ENCODE data around the gene ECE1. TPM values are rescaled to one million over a fixed set of nuclear protein-coding genes. Genes with fewer than 3 reads are reported as not detected.

ECE1 gene
- total and polyA plus RNA-seq, 2 of the 8 experiments (the other 6 are each of a cell fraction or from before 2014, with no cell fraction given): 21.4 to 36.8 TPM

DNA sequence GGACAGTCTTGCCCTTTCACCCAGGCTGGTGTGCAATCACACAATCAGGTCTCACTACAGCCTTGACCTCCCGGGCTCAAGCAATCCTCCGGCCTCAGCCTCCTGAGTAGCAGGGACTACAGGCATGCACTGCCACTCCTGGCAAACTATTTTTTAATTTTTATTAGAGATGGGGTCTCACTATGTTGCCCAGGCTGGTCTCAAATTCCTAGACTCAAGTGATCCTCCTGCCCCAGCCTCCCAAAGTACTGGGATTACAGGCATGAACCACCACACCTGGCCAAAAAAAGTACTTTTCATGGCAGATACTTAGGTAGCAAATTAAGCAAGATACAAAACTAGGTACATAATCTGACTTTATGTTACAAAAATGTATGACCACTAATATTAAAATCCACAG is 121.8 kb downstream of the ECE1 start (continued):
- TF ChIP-seq CBX8 (IDR thresholded peaks at IDR 0.05; ENCODE audit: borderline replicate concordance, low read depth, low read length): no peak
- no peak for TF ChIP-seq EZH2 (IDR thresholded peaks at IDR 0.05; ENCODE audit: low read depth, low read length, severe bottlenecking)
- no peak for TF ChIP-seq ASH2L (IDR thresholded peaks at IDR 0.05; ENCODE audit: low read length)
- TF ChIP-seq CBX5 (IDR thresholded peaks at IDR 0.05; ENCODE audit: low read depth, low read length): no peak
- no peak for TF ChIP-seq GTF2F1 (IDR thresholded peaks at IDR 0.05; ENCODE audit: borderline replicate concordance, low read depth, low read length)
- TF ChIP-seq CREB1 (IDR thresholded peaks at IDR 0.05): no peak

Other genes with a start within 250 kb of the ECE1 start
- 66.6 and 67.5 TPM in 2 replicates for gene EIF4G3, start 113.6 kb downstream of the ECE1 start, total RNA-seq (2021; fragmentation: NEBNext Ultra II Directional; extraction: Animal tissue kit (Norgen Biotek cat#: 25700))
- 44.8 and 47.5 TPM in 2 replicates for gene EIF4G3, start 113.6 kb downstream of the ECE1 start, polyA plus RNA-seq (2011; rRNA removed)
- 4.1 and 4.3 TPM in 2 replicates for gene NBPF3, start 149.7 kb upstream of the ECE1 start, total RNA-seq (2021; fragmentation: NEBNext Ultra II Directional; extraction: Animal tissue kit (Norgen Biotek cat#: 25700))
- gene NBPF3, start 149.7 kb upstream of the ECE1 start, polyA plus RNA-seq (2011; rRNA removed): 2.7 and 3.8 TPM in 2 replicates
- 175 and 178 TPM in 2 replicates for gene ALPL, start 219.0 kb upstream of the ECE1 start, total RNA-seq (2021; fragmentation: NEBNext Ultra II Directional; extraction: Animal tissue kit (Norgen Biotek cat#: 25700))
- gene ALPL, start 219.0 kb upstream of the ECE1 start, polyA plus RNA-seq (2011; rRNA removed): 362 and 487 TPM in 2 replicates